RWPE1 (cell line): ENCODE measurements around the gene UNC79.

Experiments
- CTCF ChIA-PET: fragments of 350-600 bp; sonication (Branson Sonifier 250); formaldehyde crosslinking; extraction: SDS; loops from one replicate; lab custom pipeline; 2021; lab: Yijun Ruan, JAX
- POLR2A ChIA-PET: fragments of 400-600 bp; formaldehyde crosslinking; extraction: SDS; loops from one replicate; lab custom pipeline; 2020; ENCODE audit warnings: antibody characterized with exemption; ENCODE audit not compliant: low non-redundant PET; lab: Yijun Ruan, JAX
- DNase-seq: peaks from one replicate; pipeline ENCODE4 v3.0.0; 2012; ENCODE audit warnings: low spot score
- H3K27ac ChIP-seq: fragments of 450-650 bp; 2 replicates; pipeline ENCODE4 v1.5.1; 2017
- CTCF ChIP-seq: fragments of 450-650 bp; conservative IDR thresholded peaks from 2 replicates; pipeline ENCODE4 v1.5.1; 2017; ENCODE audit warnings: low read depth, mild to moderate bottlenecking

UNC79 gene

DNA sequence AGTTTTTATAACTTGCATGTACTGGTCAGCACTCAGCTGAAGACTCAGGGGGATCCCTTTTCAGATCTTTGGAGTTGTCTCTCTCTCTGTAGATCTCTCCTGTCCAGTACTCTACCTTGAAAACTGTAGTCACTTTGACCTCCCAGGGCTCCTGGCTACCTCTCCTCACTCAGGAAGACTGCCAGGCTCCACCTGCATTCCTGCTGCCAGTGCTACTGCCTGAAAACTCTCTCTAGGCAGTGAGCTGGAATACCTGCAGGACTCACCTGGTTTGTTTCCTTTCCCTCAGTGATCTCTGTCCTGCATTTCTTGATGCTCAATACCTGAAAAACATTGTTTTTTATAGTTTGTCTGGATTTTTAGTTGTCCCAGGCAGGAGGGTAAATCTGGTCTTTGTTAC, 270.2 kb downstream of the UNC79 start:
- ChIA-PET POLR2A (no interaction called here), CTCF (interaction anchor here (0.6 kb wide), 1 partner anchor 140 kb away, joined by 3 read pairs; no protein-coding TSS in a partner anchor)
- no peak overlapping the region for H3K27ac ChIP-seq
- no peak for DNase-seq
- TF ChIP-seq CTCF = no peak

DNA sequence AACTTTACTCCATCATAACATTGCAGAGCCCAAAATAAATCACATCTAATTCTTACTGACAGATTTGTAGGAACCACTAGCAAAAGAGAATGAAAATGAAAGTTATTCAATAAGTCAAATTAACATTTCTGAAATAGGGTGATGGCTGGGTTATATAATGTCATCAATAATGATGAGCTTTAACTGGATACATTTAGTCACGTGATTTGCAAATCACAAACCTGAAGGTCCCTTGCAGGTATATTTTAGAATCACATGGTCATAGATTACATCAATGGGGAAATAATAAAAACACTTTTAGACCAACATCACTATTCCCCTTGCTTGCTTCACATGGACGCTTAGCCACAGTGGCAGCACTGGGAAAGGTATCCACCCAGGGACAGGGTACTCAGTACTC, 270.8 kb downstream of the UNC79 start:
- H3K27ac ChIP-seq = no peak overlapping the region
- DNase-seq = no peak
- CTCF ChIA-PET = no interaction called here
- POLR2A ChIA-PET = no interaction called here
- no peak for TF ChIP-seq CTCF

GRCh38 chr14:93702946-93703345, 272.2 kb downstream of the UNC79 start:
- POLR2A ChIA-PET = no interaction called here
- H3K27ac ChIP-seq = no peak overlapping the region
- TF ChIP-seq CTCF = no peak
- CTCF ChIA-PET = no interaction called here
- no peak for DNase-seq

DNA sequence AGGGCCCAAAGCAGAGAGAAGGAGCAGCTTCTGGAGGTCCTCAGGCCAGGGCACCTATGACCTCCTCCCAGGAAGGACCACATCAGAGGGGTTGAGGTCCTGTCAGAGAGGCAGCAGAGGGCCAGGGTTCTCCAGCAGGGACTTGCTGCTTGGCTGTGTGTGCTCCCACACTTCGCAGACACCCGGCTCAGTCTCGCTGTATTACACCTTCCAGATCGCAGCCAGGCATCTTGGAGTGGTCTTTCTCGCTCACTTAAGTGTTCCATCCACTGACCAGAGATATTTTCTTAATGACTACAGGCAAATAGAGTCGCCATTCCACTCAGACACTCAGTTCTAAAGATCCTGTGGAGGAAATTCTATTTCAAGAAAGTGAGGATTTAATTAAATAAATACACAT, 273.2 kb downstream of the UNC79 start:
- H3K27ac ChIP-seq = no peak overlapping the region
- POLR2A ChIA-PET = no interaction called here
- CTCF ChIA-PET = no interaction called here
- no peak for DNase-seq
- no peak for TF ChIP-seq CTCF

DNA sequence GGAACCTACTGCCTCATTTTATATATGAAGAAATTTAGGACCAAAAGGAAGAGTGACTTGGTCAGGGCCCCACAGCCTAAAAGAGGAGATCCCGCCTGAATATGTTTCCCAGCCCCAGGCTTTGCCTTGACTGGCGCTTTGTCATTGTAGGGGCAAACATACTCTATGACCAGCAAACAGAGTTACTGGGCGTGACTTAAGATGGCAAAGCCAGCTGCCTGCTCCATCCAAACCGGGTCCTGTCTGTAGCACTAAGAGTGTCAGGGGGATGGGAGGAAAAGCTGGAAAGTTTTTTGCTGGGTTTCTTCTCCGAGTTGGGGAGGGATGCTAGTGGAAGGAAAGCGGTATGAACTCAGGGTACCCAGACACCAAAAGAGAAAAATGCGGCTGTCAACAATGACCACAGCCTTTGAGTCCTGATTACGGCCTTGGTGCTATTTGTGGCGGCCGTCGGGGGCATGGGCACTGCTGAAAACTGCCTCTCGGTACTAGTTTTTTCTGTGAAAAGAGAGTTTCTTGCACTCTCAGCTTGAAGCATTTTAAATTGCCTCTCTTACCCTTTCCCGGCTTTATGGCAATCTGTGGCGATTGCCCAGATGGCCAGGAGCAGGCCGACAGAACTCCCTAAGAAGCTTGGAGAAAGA, 274.9 kb downstream of the UNC79 start:
- H3K27ac ChIP-seq = no peak overlapping the region
- ChIA-PET CTCF (no interaction called here), POLR2A (no interaction called here)
- no peak for DNase-seq
- TF ChIP-seq CTCF = no peak

DNA sequence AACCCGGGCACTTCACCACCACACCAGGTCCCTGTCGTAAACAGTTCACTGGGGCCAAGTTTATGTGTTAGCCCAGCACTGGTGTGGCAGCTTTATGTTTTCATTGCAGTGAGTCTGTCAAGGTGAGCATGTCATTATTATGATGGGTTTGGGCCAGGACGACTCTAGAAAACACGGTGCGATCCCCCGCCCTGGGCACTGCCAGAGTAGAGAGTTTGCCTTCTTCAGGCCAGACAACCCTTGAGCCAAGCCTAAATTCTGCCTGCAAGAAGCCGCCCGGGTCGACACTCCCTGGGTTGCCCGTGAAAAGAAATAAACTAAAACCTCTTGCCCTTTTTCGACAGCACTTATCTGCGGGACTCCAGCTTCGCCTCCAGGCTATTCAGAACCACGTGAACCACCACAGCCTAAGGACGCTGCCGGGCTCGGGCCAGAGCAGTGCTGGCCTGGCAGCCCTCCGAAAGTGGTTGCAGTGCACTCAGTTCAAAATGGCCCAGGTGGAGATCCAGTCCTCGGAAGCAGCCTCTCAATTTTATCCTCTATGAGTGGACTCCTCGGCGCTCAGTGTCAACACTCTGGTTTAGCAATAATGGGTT, 275.7 kb downstream of the UNC79 start:
- CTCF ChIA-PET = interaction anchor here (0.6 kb wide), 1 partner anchor 757 kb away, joined by 3 read pairs; no protein-coding TSS in a partner anchor
- POLR2A ChIA-PET = no interaction called here
- no peak for TF ChIP-seq CTCF
- no peak overlapping the region for H3K27ac ChIP-seq
- no peak for DNase-seq
